ENCODE results near the gene PCDHGA1. TPM values are rescaled to one million over a fixed set of nuclear protein-coding genes. Genes with fewer than 3 reads are reported as not detected.
A peak's percentile ranks its signal among the peaks of the same experiment; 100 is the strongest.

Gene PCDHGA1
- polyA plus RNA-seq, 1 experiment, result 2.2 TPM

DNA sequence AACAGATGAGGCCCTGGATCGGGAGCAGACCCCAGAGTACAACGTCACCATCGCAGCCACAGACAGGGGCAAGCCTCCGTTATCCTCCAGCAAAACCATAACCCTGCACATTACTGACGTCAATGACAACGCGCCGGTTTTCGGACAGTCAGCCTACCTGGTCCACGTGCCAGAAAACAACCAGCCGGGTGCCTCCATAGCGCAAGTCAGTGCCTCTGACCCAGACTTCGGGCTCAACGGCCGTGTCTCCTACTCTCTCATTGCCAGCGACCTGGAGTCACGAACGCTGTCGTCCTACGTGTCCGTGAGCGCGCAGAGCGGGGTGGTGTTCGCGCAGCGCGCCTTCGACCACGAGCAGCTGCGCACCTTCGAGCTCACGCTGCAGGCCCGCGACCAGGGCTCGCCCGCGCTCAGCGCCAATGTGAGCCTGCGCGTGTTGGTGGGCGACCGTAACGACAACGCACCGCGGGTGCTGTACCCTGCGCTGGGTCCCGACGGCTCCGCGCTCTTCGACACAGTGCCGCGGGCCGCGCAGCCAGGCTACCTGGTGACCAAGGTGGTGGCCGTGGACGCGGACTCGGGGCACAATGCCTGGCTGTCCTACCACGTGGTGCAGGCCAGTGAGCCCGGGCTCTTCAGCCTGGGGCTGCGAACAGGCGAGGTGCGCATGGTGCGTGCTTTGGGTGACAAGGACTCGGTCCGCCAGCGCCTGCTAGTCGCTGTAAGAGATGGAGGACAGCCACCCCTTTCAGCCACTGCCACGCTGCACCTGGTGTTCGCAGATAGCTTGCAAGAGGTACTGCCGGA is 89.0 kb downstream of the PCDHGA1 start:
- no peak for DNase-seq (ENCODE audit: low read depth, low spot score)
- no peak overlapping the region for H3K4me3 ChIP-seq (ENCODE audit: low read depth, low read length)
- CTCF ChIA-PET, result interaction anchor here (0.6 to 7.6 kb wide), 3 partner anchors 19 to 144 kb away, joined by 3 to 107 read pairs (median 106); no protein-coding TSS in a partner anchor
- TF ChIP-seq, protein P1, sequence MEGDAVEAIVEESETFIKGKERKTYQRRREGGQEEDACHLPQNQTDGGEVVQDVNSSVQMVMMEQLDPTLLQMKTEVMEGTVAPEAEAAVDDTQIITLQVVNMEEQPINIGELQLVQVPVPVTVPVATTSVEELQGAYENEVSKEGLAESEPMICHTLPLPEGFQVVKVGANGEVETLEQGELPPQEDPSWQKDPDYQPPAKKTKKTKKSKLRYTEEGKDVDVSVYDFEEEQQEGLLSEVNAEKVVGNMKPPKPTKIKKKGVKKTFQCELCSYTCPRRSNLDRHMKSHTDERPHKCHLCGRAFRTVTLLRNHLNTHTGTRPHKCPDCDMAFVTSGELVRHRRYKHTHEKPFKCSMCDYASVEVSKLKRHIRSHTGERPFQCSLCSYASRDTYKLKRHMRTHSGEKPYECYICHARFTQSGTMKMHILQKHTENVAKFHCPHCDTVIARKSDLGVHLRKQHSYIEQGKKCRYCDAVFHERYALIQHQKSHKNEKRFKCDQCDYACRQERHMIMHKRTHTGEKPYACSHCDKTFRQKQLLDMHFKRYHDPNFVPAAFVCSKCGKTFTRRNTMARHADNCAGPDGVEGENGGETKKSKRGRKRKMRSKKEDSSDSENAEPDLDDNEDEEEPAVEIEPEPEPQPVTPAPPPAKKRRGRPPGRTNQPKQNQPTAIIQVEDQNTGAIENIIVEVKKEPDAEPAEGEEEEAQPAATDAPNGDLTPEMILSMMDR (IDR thresholded peaks at IDR 0.05; ENCODE audit: low read depth, low read length), result no peak
- H3K27me3 ChIP-seq (ENCODE audit: control insufficient read depth, insufficient read depth, low read length), result no peaks in the 10 kb centered on the region
- POLR2A ChIA-PET, result interaction anchor here (0.6 kb wide), 1 partner anchor 99 kb away, joined by 4 read pairs; no protein-coding TSS in a partner anchor
- H3K27ac ChIP-seq (ENCODE audit: low read depth, low read length), result no peak overlapping the region
- H3K9me3 ChIP-seq (ENCODE audit: control insufficient read depth, insufficient read depth, low read length), result peaks cover 69% of the 10 kb centered on the region

DNA sequence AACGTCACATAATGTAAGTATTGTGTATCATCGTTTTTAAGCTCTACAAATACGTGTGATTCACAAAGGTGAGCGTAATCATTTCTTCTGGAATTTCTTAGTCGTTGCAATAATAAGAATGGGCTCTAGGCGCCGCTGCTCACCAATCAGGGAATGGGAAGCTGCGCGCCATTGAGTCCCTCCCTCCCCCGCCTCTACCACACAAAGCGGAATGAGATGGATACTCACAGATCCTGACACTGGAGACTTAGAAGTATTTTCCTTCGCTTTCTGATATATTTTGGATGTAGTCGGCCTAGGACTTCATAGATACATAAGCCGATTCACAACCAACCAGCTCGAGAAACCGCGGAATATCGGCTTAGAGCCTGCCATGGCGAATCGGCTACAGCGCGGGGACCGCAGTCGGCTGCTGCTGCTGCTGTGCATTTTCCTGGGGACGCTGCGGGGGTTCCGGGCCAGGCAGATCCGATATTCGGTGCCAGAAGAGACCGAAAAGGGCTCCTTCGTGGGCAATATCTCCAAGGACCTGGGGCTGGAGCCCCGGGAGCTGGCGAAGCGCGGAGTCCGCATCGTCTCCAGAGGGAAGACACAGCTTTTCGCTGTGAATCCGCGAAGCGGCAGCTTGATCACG is 90.7 kb downstream of the PCDHGA1 start, which contains the start of gene PCDHGA11:
TSS of gene PCDHGA11 (plus strand) at position 197 of the 634 bp plus-strand sequence. CDS start at position 374, 177 bp downstream.
- Histone ChIP-seq H3K9me3 (ENCODE audit: control insufficient read depth, insufficient read depth, low read length) (peaks cover 60% of the 10 kb centered on the region), H3K27ac (ENCODE audit: low read depth, low read length) (peak within 1 kb of the TSS; percentile 39), H3K27me3 (ENCODE audit: control insufficient read depth, insufficient read depth, low read length) (no peaks in the 10 kb centered on the region), H3K4me3 (ENCODE audit: low read depth, low read length) (peak within 1 kb of the TSS; percentile 50)
- ChIA-PET CTCF (interaction anchor here (0.7 to 7.6 kb wide), 13 partner anchors 9 to 146 kb away, joined by 3 to 106 read pairs (median 5); partner anchors contain the start of genes PCDHGA10, PCDHGA12, PCDHGB3 and PCDHGC3), POLR2A (interaction anchor here (1.0 kb wide), 1 partner anchor 54 kb away, joined by 4 read pairs; no protein-coding TSS in a partner anchor)
- TF ChIP-seq, protein P1 (IDR thresholded peaks at IDR 0.05; ENCODE audit: low read depth, low read length), result peak; percentile 54
- no peak for DNase-seq (ENCODE audit: low read depth, low spot score)

DNA sequence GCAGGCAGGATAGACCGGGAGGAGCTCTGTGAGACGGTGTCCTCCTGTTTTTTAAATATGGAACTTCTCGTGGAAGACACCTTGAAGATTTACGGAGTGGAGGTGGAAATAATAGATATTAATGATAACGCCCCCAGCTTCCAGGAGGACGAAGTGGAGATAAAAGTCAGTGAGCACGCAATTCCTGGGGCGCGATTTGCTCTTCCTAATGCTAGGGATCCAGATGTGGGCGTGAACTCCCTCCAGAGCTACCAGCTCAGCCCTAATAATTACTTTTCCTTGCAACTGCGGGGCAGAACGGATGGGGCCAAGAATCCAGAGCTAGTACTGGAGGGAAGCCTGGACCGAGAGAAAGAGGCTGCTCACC is 91.2 kb downstream of the PCDHGA1 start:
- DNase-seq (ENCODE audit: low read depth, low spot score), result no peak
- Histone ChIP-seq H3K27me3 (ENCODE audit: control insufficient read depth, insufficient read depth, low read length) (no peaks in the 10 kb centered on the region), H3K27ac (ENCODE audit: low read depth, low read length) (no peak overlapping the region), H3K4me3 (ENCODE audit: low read depth, low read length) (peak overlapping the region; percentile 50), H3K9me3 (ENCODE audit: control insufficient read depth, insufficient read depth, low read length) (peaks cover 65% of the 10 kb centered on the region)
- ChIA-PET POLR2A (interaction anchor here (1.0 kb wide), 1 partner anchor 54 kb away, joined by 4 read pairs; no protein-coding TSS in a partner anchor), CTCF (interaction anchor here (0.7 to 7.6 kb wide), 12 partner anchors 9 to 146 kb away, joined by 3 to 106 read pairs (median 5); partner anchors contain the start of genes PCDHGA10, PCDHGA12, PCDHGB3 and PCDHGC3)
- TF ChIP-seq, protein P1 (IDR thresholded peaks at IDR 0.05; ENCODE audit: low read depth, low read length), result no peak

DNA sequence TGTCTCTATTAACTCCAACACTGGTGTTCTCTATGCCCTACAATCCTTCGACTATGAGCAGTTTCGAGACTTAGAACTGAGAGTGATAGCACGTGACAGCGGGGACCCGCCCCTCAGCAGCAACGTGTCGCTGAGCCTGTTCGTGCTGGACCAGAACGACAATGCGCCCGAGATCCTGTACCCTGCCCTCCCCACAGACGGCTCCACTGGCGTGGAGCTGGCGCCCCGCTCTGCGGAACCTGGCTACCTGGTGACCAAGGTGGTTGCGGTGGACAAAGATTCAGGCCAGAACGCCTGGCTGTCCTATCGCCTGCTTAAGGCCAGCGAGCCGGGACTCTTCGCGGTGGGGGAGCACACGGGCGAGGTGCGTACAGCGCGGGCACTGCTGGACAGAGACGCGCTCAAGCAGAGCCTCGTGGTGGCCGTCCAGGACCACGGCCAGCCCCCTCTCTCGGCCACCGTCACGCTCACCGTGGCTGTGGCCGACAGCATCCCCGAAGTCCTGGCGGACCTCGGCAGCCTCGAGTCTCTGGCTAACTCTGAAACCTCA is 92.5 kb downstream of the PCDHGA1 start:
- peaks cover 71% of the 10 kb centered on the region for H3K9me3 ChIP-seq (ENCODE audit: control insufficient read depth, insufficient read depth, low read length)
- no peak for DNase-seq (ENCODE audit: low read depth, low spot score)
- ChIA-PET CTCF (interaction anchor here (2.1 to 7.6 kb wide), 3 partner anchors 135 to 145 kb away, joined by 5 to 106 read pairs (median 16); no protein-coding TSS in a partner anchor), POLR2A (no interaction called here)
- no peak overlapping the region for H3K4me3 ChIP-seq (ENCODE audit: low read depth, low read length)
- no peak overlapping the region for H3K27ac ChIP-seq (ENCODE audit: low read depth, low read length)
- TF ChIP-seq, protein P1 (IDR thresholded peaks at IDR 0.05; ENCODE audit: low read depth, low read length), result no peak
- H3K27me3 ChIP-seq (ENCODE audit: control insufficient read depth, insufficient read depth, low read length), result no peaks in the 10 kb centered on the region

Measured in AG04450 (cell line).